Measurements from ENCODE around the gene DEPDC5. TPM values are rescaled to one million over a fixed set of nuclear protein-coding genes. Genes with fewer than 3 reads are reported as not detected.
A peak's percentile ranks its signal among the peaks of the same experiment; 100 is the strongest.

DEPDC5 gene
- total and polyA plus RNA-seq, 9 of the 15 experiments (the other 6 are each of a cell fraction or from before 2014, with no cell fraction given): 2.3 to 12.3 (median 10.7) TPM

GRCh38 chr22:31926024-31926423 lies 172.2 kb downstream of the DEPDC5 start:
- DNase-seq (ENCODE audit: extremely low read depth in 1 of 4, low spot score in 3 of 4): no peak
- no peaks in the 10 kb centered on the region for H4K20me1 ChIP-seq (replicated peaks; ENCODE audit: control insufficient read depth, insufficient read depth, low read length)
- no peaks in the 10 kb centered on the region for H3K27me3 ChIP-seq (ENCODE audit: control insufficient read depth in 2 of 2, insufficient read depth in 2 of 2, low read length in 2 of 2)
- in situ Hi-C loops (cut with MboI): no loop called here
- no peak overlapping the region for H3K27ac ChIP-seq (ENCODE audit: extremely low read depth, low read depth, low read length)
- H3K4me2 ChIP-seq (ENCODE audit: insufficient read depth, low read length): no peak overlapping the region
- H3K4me1 ChIP-seq (replicated peaks in 1 of 2; ENCODE audit: control insufficient read depth in 2 of 2, insufficient read depth in 2 of 2, low read length in 2 of 2): peaks cover 11% of the 10 kb centered on the region in 2 experiments; a peak in 3 of 5 replicates
- peak; percentile 77 for TF ChIP-seq RFX1 (IDR thresholded peaks at IDR 0.05)
- TF ChIP-seq, protein P1, sequence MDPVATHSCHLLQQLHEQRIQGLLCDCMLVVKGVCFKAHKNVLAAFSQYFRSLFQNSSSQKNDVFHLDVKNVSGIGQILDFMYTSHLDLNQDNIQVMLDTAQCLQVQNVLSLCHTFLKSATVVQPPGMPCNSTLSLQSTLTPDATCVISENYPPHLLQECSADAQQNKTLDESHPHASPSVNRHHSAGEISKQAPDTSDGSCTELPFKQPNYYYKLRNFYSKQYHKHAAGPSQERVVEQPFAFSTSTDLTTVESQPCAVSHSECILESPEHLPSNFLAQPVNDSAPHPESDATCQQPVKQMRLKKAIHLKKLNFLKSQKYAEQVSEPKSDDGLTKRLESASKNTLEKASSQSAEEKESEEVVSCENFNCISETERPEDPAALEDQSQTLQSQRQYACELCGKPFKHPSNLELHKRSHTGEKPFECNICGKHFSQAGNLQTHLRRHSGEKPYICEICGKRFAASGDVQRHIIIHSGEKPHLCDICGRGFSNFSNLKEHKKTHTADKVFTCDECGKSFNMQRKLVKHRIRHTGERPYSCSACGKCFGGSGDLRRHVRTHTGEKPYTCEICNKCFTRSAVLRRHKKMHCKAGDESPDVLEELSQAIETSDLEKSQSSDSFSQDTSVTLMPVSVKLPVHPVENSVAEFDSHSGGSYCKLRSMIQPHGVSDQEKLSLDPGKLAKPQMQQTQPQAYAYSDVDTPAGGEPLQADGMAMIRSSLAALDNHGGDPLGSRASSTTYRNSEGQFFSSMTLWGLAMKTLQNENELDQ (CRISPR knock-in tag; IDR thresholded peaks at IDR 0.05; ENCODE audit: borderline replicate concordance): no peak
- ATAC-seq: no peak
- H3K9ac ChIP-seq (ENCODE audit: insufficient read depth in 1 of 2, low read depth in 2 of 2, low read length in 2 of 2): no peak overlapping the region
- CTCF ChIA-PET (ENCODE audit: low intra/inter-chr PET ratio): no interaction called here
- H3K36me3 ChIP-seq (ENCODE audit: control insufficient read depth, insufficient read depth, low read length): no peaks in the 10 kb centered on the region; the same call in 2 of the 3 replicates
- no peak for FAIRE-seq
- WGBS (ENCODE audit: insufficient coverage, low coverage, missing lambda C conversion rate): 0% methylated on average over 1 of the region's 1 CpG
- no TSS peak for BruUV-seq (replicated peaks)
- no peak overlapping the region for H2AFZ ChIP-seq (ENCODE audit: low read depth, low read length)
- no peaks in the 10 kb centered on the region for H3K9me3 ChIP-seq (replicated peaks; ENCODE audit: control insufficient read depth, insufficient read depth, low read depth, low read length)
- no peaks in the 10 kb centered on the region for H3K79me2 ChIP-seq (ENCODE audit: control insufficient read depth, insufficient read depth, low read length)
- H3K4me3 ChIP-seq: no peak overlapping the region
- H3K9me1 ChIP-seq (ENCODE audit: control insufficient read depth, insufficient read depth, low read length): no peaks in the 10 kb centered on the region
- intact Hi-C loops (cut with micrococcal nuclease): no loop called here
- POLR2A ChIA-PET: no interaction called here

DNA sequence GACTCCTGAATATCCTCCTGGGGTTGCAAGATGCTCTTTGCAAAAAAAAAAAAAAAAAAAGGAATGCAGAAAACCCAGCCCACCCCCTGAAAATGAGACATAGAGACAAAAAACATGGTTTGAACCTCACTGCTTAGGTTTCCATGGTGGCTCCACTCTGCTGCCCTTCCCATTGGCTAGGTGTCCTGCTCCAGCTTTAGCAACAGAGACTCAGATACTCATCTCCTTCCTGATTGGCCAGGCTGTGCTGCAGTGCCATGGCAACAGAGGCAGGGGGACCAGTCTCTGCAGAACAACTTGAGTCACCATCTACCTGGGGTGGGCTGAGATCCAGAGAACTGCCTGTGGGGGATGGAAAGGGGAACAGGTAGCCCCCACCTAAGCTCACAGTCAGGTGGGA lies 173.2 kb downstream of the DEPDC5 start:
- Histone ChIP-seq H3K4me2 (ENCODE audit: insufficient read depth, low read length) (no peak overlapping the region), H3K4me3 (no peak overlapping the region), H3K79me2 (ENCODE audit: control insufficient read depth, insufficient read depth, low read length) (no peaks in the 10 kb centered on the region), H2AFZ (ENCODE audit: low read depth, low read length) (no peak overlapping the region), H3K9ac (ENCODE audit: insufficient read depth in 1 of 2, low read depth in 2 of 2, low read length in 2 of 2) (no peak overlapping the region), H3K36me3 (ENCODE audit: control insufficient read depth, insufficient read depth, low read length) (no peaks in the 10 kb centered on the region), H3K9me1 (ENCODE audit: control insufficient read depth, insufficient read depth, low read length) (no peaks in the 10 kb centered on the region), H3K27ac (ENCODE audit: extremely low read depth, low read depth, low read length) (no peak overlapping the region), H4K20me1 (replicated peaks; ENCODE audit: control insufficient read depth, insufficient read depth, low read length) (no peaks in the 10 kb centered on the region), H3K4me1 (replicated peaks in 1 of 2; ENCODE audit: control insufficient read depth in 2 of 2, insufficient read depth in 2 of 2, low read length in 2 of 2) (peaks cover 11% of the 10 kb centered on the region in 2 experiments; a peak in 3 of 5 replicates), H3K9me3 (replicated peaks; ENCODE audit: control insufficient read depth, insufficient read depth, low read depth, low read length) (no peaks in the 10 kb centered on the region), H3K27me3 (ENCODE audit: control insufficient read depth in 2 of 2, insufficient read depth in 2 of 2, low read length in 2 of 2) (no peaks in the 10 kb centered on the region)
- FAIRE-seq: peak; percentile 77
- intact Hi-C loops (cut with micrococcal nuclease) (no loop called here), in situ Hi-C loops (cut with MboI) (no loop called here)
- peak in 3 of 4 experiments; percentile 81 to 83 (median 81) for DNase-seq (ENCODE audit: extremely low read depth in 1 of 4, low spot score in 3 of 4)
- ChIA-PET POLR2A (no interaction called here), CTCF (ENCODE audit: low intra/inter-chr PET ratio) (no interaction called here)
- peak; percentile 83 for ATAC-seq
- no TSS peak for BruUV-seq (replicated peaks)
- TF ChIP-seq AFF1 (IDR thresholded peaks at IDR 0.05; ENCODE audit: low read depth in 1 of 2, partially characterized antibody in 2 of 2) (no peak), ZNF41 (CRISPR knock-in tag; conservative IDR thresholded peaks at IDR 0.05) (no peak), NFYB (IDR thresholded peaks at IDR 0.05; ENCODE audit: extremely low read depth, insufficient read length) (peak; percentile 38), GATA2 (CRISPR knock-in tag; IDR thresholded peaks at IDR 0.05) (peak; percentile 51; the same call in 1 of the 2 replicates), RFX1 (IDR thresholded peaks at IDR 0.05) (peak; percentile 89), ZNF175 (CRISPR knock-in tag; IDR thresholded peaks at IDR 0.05; ENCODE audit: low read depth) (no peak), RCOR1 (IDR thresholded peaks at IDR 0.05; ENCODE audit: borderline replicate concordance in 1 of 2, low read depth in 2 of 2, low read length in 2 of 2) (peak in 1 of 2 experiments; percentile 65; a peak in 2 of 4 replicates), OTX1 (CRISPR knock-in tag; IDR thresholded peaks at IDR 0.05) (no peak), RBM25 (IDR thresholded peaks at IDR 0.05; ENCODE audit: low read depth, low read length, severe bottlenecking) (peak; percentile 11)

Measured in K562 (cell line).